WTC11 (cell line): Measurements from ENCODE around the gene CD2. TPM values are rescaled to one million over a fixed set of nuclear protein-coding genes. Genes with fewer than 3 reads are reported as not detected.

Source experiments
- ATAC-seq: fragments of 200-7000 bp; cut with Tn5 transposase; 2 replicates; pipeline ENCODE4 v1.10.0; 2021; ENCODE audit warnings: mild to moderate bottlenecking, moderate library complexity
- CTCF ChIA-PET: fragments of 300-600 bp; sonication (Branson Sonifier 250); formaldehyde crosslinking; loops from one replicate; lab custom pipeline; 2021; ENCODE audit warnings: antibody characterized with exemption; lab: Charles Lee
- POLR2A ChIA-PET: fragments of 350-600 bp; sonication (Branson Sonifier 250); formaldehyde crosslinking; loops from one replicate; lab custom pipeline; 2021; ENCODE audit warnings: antibody characterized with exemption; lab: Charles Lee
- DNase-seq: peaks from one replicate; pipeline ENCODE4 v3.0.0; 2021; ENCODE audit warnings: low spot score
- H3K27ac Mint-ChIP-seq: 2 replicates; pipeline ENCODE4 v1.8.0; 2021; ENCODE audit warnings: mixed read lengths
- H3K27me3 Mint-ChIP-seq: 2 replicates; pipeline ENCODE4 v1.8.0; 2021; ENCODE audit warnings: low read depth, mild to moderate bottlenecking, moderate library complexity, mixed read lengths
- H3K36me3 Mint-ChIP-seq: 2 replicates; pipeline ENCODE4 v1.8.0; 2021; ENCODE audit warnings: mixed read lengths
- H3K4me1 Mint-ChIP-seq: 2 replicates; pipeline ENCODE4 v1.8.0; 2022; ENCODE audit warnings: mixed read lengths
- H3K4me3 Mint-ChIP-seq: 2 replicates; pipeline ENCODE4 v1.8.0; 2021; ENCODE audit warnings: mild to moderate bottlenecking, moderate library complexity, mixed read lengths
- H3K9me3 Mint-ChIP-seq: 2 replicates; pipeline ENCODE4 v1.8.0; 2021; ENCODE audit warnings: mixed read lengths
- ATF6 ChIP-seq: sonication (generic); formaldehyde crosslinking; IDR thresholded peaks from 2 replicates; pipeline ENCODE4 v1.8.1; 2023; ENCODE audit warnings: mild to moderate bottlenecking, missing genetic modification reagents
- CBFB ChIP-seq: sonication (generic); formaldehyde crosslinking; IDR thresholded peaks from 2 replicates; pipeline ENCODE4 v1.8.1; 2022; ENCODE audit warnings: mild to moderate bottlenecking, low read depth, missing genetic modification reagents
- CREB1 ChIP-seq: sonication (generic); formaldehyde crosslinking; IDR thresholded peaks from 2 replicates; pipeline ENCODE4 v1.8.0; 2023; ENCODE audit warnings: mild to moderate bottlenecking, missing genetic modification reagents
- FOXJ3 ChIP-seq: sonication (generic); formaldehyde crosslinking; IDR thresholded peaks from 2 replicates; pipeline ENCODE4 v1.9.0; 2021; ENCODE audit warnings: missing genetic modification reagents, mild to moderate bottlenecking, borderline replicate concordance
- FOXK1 ChIP-seq: sonication (generic); formaldehyde crosslinking; IDR thresholded peaks from 2 replicates; pipeline ENCODE4 v1.8.0; 2022; ENCODE audit warnings: mild to moderate bottlenecking, moderate library complexity, missing genetic modification reagents
- FOXP4 ChIP-seq: sonication (generic); formaldehyde crosslinking; IDR thresholded peaks from 2 replicates; pipeline ENCODE4 v1.8.0; 2022; ENCODE audit warnings: mild to moderate bottlenecking, missing genetic modification reagents
- HMGXB4 ChIP-seq: sonication (generic); formaldehyde crosslinking; IDR thresholded peaks from 2 replicates; pipeline ENCODE4 v1.8.1; 2023; ENCODE audit warnings: mild to moderate bottlenecking, moderate library complexity, missing genetic modification reagents
- IRF1 ChIP-seq: sonication (generic); formaldehyde crosslinking; IDR thresholded peaks from 2 replicates; pipeline ENCODE4 v1.8.0; 2023; ENCODE audit warnings: missing genetic modification reagents
- IRF2 ChIP-seq: sonication (generic); formaldehyde crosslinking; IDR thresholded peaks from 2 replicates; pipeline ENCODE4 v1.8.0; 2022; ENCODE audit warnings: low read depth, missing genetic modification reagents, borderline replicate concordance
- JAZF1 ChIP-seq: fragments of 250-450 bp; sonication (Bioruptor Pico); IDR thresholded peaks from 2 replicates; pipeline ENCODE4 v1.9.0; 2021; ENCODE audit warnings: moderate library complexity, mild to moderate bottlenecking, inconsistent platforms
- NFE2L1 ChIP-seq: sonication (generic); formaldehyde crosslinking; IDR thresholded peaks from 2 replicates; pipeline ENCODE4 v1.8.1; 2023; ENCODE audit warnings: missing genetic modification reagents
- NR1H2 ChIP-seq: sonication (generic); formaldehyde crosslinking; IDR thresholded peaks from 2 replicates; pipeline ENCODE4 v1.9.0; 2021; ENCODE audit warnings: mild to moderate bottlenecking, moderate library complexity, missing genetic modification reagents
- OVOL2 ChIP-seq: fragments of 250-450 bp; sonication (Bioruptor Pico); IDR thresholded peaks from 2 replicates; pipeline ENCODE4 v1.9.0; 2021; ENCODE audit warnings: mild to moderate bottlenecking, borderline replicate concordance
- RORB ChIP-seq: fragments of 250-450 bp; sonication (Bioruptor Pico); IDR thresholded peaks from 2 replicates; pipeline ENCODE4 v1.9.0; 2021; ENCODE audit warnings: mild to moderate bottlenecking
- SMAD3 ChIP-seq: sonication (generic); formaldehyde crosslinking; IDR thresholded peaks from 2 replicates; pipeline ENCODE4 v1.8.0; 2022; ENCODE audit warnings: missing genetic modification reagents, mild to moderate bottlenecking, borderline replicate concordance
- SOX15 ChIP-seq: fragments of 250-450 bp; sonication (Bioruptor Pico); IDR thresholded peaks from 2 replicates; pipeline ENCODE4 v1.9.0; 2021; ENCODE audit warnings: mild to moderate bottlenecking
- TEAD4 ChIP-seq: sonication (generic); formaldehyde crosslinking; IDR thresholded peaks from 2 replicates; pipeline ENCODE4 v1.8.0; 2022; ENCODE audit warnings: mild to moderate bottlenecking, missing genetic modification reagents
- TP53 ChIP-seq: sonication (generic); formaldehyde crosslinking; IDR thresholded peaks from 2 replicates; pipeline ENCODE4 v1.8.1; 2023; ENCODE audit warnings: mild to moderate bottlenecking, missing genetic modification reagents
- USF2 ChIP-seq: sonication (generic); formaldehyde crosslinking; IDR thresholded peaks from 2 replicates; pipeline ENCODE4 v1.8.1; 2023; ENCODE audit warnings: mild to moderate bottlenecking, missing genetic modification reagents, moderate library complexity
- ZBTB21 ChIP-seq: sonication (generic); formaldehyde crosslinking; IDR thresholded peaks from 2 replicates; pipeline ENCODE4 v1.8.1; 2023; ENCODE audit warnings: mild to moderate bottlenecking, missing genetic modification reagents, borderline replicate concordance
- ZNF121 ChIP-seq: sonication (generic); formaldehyde crosslinking; IDR thresholded peaks from 2 replicates; pipeline ENCODE4 v1.8.0; 2023; ENCODE audit warnings: missing genetic modification reagents
- ZNF138 ChIP-seq: sonication (generic); formaldehyde crosslinking; conservative IDR thresholded peaks from 2 replicates; pipeline ENCODE4 v1.8.1; 2022; ENCODE audit warnings: mild to moderate bottlenecking, moderate library complexity, missing genetic modification reagents
- ZNF232 ChIP-seq: sonication (generic); formaldehyde crosslinking; IDR thresholded peaks from 2 replicates; pipeline ENCODE4 v1.8.0; 2022; ENCODE audit warnings: mild to moderate bottlenecking, missing genetic modification reagents
- ZNF425 ChIP-seq: fragments of 250-450 bp; sonication (Bioruptor Pico); conservative IDR thresholded peaks from 2 replicates; pipeline ENCODE4 v1.9.0; 2021; ENCODE audit warnings: mild to moderate bottlenecking
- ZNF512 ChIP-seq: sonication (generic); formaldehyde crosslinking; IDR thresholded peaks from 2 replicates; pipeline ENCODE4 v1.8.1; 2022; ENCODE audit warnings: missing genetic modification reagents, borderline replicate concordance
- total RNA-seq: library from RNA; stranded (reverse); gene quantifications from 3 replicates; pipeline ENCODE4 v1.2.3, GENCODE V29; 2021

The CD2 gene
- total RNA-seq, 1 experiment from 2014 or later: 0.13 TPM

- Mint-ChIP-seq H3K9me3 (no peaks in the 10 kb centered on the region), H3K27ac (no peak overlapping the region), H3K27me3 (no peaks in the 10 kb centered on the region), H3K36me3 (no peaks in the 10 kb centered on the region)
- CTCF ChIA-PET: no interaction called here
- ATAC-seq: no peak
- no peak for DNase-seq
- TF ChIP-seq ZNF512 (no peak), IRF2 (CRISPR knock-in tag) (no peak), ZNF121 (CRISPR knock-in tag) (no peak), NR1H2 (CRISPR knock-in tag) (no peak), SMAD3 (CRISPR knock-in tag) (no peak), JAZF1 (CRISPR knock-in tag) (no peak), HMGXB4 (CRISPR knock-in tag) (no peak), FOXJ3 (CRISPR knock-in tag) (no peak)
- TF ChIP-seq, all 79 proteins: peak for 0
- POLR2A ChIA-PET: no interaction called here
- Mint-ChIP-seq H3K4me3 (no peak overlapping the region), H3K4me1 (peaks cover 10% of the 10 kb centered on the region)
Observed at GRCh38 chr1:116759636-116760035, 5.4 kb downstream of the CD2 start.

- CTCF ChIA-PET: interaction anchor here (0.6 kb wide), 1 partner anchor 124 kb away, joined by 3 read pairs; no protein-coding TSS in a partner anchor
Observed at GRCh38 chr1:116760487-116760886, 6.3 kb downstream of the CD2 start.

More at GRCh38 chr1:116760487-116760886, 6.3 kb downstream of the CD2 start:
- Mint-ChIP-seq H3K36me3 (no peaks in the 10 kb centered on the region), H3K4me1 (peaks cover 10% of the 10 kb centered on the region), H3K4me3 (no peak overlapping the region), H3K27me3 (no peaks in the 10 kb centered on the region), H3K9me3 (0 out of 2 replicates have a peak, but pooled peaks cover under 1% of the 10 kb centered on the region), H3K27ac (no peak overlapping the region)
- POLR2A ChIA-PET: no interaction called here
- no peak for ATAC-seq
- no peak for TF ChIP-seq FOXP4 (CRISPR knock-in tag)
- no peak for TF ChIP-seq ZNF425 (CRISPR knock-in tag)
- no peak for TF ChIP-seq TP53 (CRISPR knock-in tag)
- no peak for TF ChIP-seq NR1H2 (CRISPR knock-in tag)
- no peak for TF ChIP-seq CBFB
- no peak for TF ChIP-seq ZNF138 (CRISPR knock-in tag)
- TF ChIP-seq OVOL2: no peak
- no peak for TF ChIP-seq ZNF232 (CRISPR knock-in tag)
- TF ChIP-seq CREB1: no peak
- no peak for TF ChIP-seq FOXK1 (CRISPR knock-in tag)
- TF ChIP-seq TEAD4 (CRISPR knock-in tag): no peak
- no peak for TF ChIP-seq IRF1 (CRISPR knock-in tag)
- no peak for TF ChIP-seq SOX15
- no peak for TF ChIP-seq ATF6 (CRISPR knock-in tag)
- no peak for TF ChIP-seq RORB (CRISPR knock-in tag)
- TF ChIP-seq USF2 (CRISPR knock-in tag): no peak
- TF ChIP-seq ZBTB21 (CRISPR knock-in tag): no peak
- no peak for TF ChIP-seq ZNF121 (CRISPR knock-in tag)
- TF ChIP-seq NFE2L1 (CRISPR knock-in tag): no peak
- DNase-seq: no peak
